HG02852 (cell line): ENCODE measurements around the gene NDUFA11.

Experiments
- ATAC-seq: cut with Tn5 transposase; IDR thresholded peaks from one replicate; pipeline ENCODE4 v1.9.1; 2021; ENCODE audit warnings: mild to moderate bottlenecking, moderate library complexity; ENCODE audit not compliant: unreplicated experiment

Gene NDUFA11

DNA sequence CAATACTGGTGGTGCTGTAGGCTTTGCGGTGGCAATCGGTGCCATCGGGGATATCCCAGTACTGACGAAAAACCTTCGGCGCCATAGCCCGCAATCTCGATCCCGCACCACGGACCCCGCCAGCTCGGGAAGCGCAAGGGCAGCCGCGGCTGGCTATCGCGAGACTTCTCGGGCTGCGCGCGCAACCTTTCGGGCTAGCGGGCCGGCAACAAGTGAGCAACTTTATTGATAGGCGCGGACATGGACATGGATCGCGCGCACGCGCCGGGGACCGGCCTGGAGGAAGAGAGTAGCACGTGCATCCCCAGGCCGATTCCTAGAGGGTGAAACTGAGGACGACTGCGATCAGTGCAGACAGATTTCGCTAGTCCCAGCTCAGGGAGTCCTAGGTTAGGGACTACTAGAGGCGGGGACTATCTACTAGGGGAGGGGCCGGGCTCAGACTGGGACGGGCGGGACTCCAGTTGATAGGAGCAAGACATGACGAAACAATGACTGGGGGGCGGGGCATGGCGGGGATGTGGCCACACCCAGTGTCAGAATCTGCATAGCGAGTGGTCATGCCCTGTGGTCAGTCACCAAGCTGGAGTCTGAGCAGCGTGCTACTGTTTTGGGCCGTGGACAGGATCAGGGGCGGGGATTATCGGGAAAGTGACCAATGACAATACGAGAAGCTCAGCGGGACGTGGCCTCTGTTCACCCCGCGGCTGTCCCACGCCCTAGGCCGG, at the start of gene NDUFA11:
NDUFA11 (minus strand) TSS at position 167 of the 728 bp plus-strand sequence; CDS start at position 85, 82 bp downstream.
- peak; percentile 21 for ATAC-seq

DNA sequence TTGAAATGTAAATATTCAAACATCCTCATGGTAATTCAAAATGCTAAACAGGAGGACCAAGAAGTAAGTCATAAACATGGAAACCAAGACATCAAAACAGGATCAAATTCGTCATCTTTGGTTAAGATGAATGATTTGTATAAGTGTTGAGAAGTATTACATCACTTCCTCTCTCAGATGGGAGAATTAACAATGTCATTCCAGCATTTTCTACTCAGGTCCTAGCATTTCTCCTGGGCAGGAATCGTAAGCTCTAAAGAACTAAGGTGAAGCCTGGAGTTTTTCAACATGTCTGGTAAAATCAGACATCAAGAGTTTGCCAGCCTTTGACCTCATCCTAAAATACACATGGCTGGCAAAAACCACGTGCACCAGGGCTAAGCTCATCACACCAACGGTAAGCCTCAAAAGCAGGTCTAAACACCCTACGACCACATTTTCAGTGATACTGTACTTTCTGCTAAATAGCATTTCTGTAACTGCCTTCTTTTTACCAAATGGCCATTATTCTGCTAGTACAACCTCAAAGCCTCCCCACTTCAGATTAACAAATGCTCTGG, 49.5 kb upstream of the NDUFA11 start:
- ATAC-seq: no peak

DNA sequence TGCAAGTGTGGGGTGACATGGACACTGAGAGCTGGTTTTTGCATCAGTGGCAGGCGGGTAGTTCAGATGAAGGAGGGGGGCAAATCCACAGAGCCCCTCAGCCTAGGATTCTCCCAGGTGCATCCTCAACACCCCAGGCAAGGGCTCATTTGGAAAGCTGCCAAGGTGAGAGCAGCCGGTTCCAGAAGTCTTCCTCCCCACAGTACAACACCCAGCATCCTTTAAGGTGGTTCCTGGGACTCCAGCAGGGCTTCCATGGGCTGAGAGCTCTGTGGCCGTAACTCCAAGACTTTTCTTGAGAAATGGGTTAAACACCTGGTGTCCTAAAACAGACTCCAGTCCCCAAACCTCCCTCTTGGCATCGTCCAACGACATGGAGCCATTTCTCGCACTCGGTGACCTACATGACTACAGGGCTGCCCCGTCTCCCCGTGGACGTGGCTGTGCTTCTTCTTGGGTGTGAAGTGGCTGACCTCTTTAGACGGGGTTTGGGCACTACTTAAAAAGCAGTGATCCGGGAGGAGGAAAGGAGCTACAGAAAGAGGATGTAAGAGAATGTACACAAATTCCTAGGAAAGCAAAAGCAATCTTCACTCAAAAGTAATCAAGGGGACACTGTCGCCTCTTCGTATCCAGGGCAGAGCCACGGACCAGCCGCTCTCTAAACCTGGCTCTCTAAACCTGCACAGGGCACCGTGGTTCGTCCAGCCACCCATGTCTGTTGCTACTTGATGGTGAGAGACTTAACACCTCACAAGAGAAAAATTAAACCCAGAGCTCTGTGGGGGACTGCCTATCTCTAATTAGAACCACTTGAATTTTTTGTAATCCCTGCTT, 48.8 kb upstream of the NDUFA11 start:
- ATAC-seq: no peak

DNA sequence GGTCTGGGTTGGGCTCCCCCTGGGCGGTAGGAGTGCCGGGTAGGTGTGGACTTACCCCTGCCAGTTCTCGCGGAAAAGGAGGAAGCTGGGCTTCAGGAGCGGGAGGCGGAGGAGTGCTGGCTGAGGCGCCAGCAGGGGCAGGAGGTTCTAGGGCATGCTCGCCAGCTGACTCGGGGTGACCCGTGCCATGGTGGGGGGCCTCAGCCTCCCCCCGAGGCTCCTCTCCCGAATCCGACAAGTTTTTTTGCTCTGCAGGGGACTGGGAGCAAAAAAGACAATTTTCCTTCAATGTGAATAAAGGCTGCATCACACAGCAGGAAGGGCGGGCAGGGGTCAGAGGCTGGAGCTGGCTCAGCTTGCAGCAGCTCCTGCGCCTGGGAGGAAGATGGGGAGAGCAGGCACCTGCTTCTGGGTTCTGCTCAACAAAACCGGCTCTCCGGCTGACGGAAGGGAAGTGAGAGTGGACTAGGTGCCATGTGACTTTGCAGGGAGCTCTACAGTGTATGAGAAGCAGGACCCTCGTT, 47.8 kb upstream of the NDUFA11 start:
- ATAC-seq: no peak

DNA sequence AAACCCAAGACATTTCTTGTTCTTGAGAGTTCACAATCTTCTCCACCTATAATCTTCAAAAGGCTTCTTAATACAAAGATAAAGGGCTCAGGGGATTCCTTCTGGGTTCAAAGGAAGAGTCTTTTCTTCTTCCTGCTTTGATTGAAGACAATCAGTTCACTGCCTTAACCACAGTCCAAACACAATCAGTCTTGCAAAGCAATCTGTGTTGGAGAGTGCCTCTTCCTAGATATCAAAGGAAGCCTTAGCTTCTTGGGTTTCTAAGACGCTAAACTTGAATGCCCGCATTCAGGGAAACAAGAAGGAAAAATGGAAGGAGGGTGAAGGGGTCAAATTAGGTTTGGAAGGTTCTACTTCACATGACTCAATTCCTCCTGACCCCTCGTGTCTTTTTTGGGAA, 47.2 kb upstream of the NDUFA11 start:
- no peak for ATAC-seq

DNA sequence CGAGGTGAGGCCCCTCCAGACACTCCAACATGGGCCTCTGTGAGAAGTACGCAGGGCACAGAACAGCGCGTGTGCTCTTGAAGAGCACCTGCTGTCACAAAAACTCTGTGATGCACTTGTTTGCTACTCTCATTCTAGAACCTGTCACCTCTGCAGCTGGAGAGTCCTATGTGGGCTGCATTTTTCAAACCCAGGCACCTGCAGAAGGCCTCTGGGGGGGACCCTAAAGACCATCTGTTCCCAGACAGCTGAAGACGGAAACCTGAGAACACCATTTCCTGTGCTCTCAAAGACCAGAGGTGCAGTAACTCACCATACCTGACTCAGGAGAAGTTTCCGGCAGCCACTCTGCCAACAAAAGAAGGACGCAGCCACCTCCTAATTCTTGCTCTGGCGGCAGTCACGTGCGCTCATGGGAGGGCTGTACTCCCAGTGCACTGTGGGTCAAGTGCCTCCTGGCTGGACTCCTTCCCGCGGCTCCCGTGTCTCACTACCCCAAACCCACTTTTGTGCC, 46.3 kb upstream of the NDUFA11 start:
- ATAC-seq: no peak

DNA sequence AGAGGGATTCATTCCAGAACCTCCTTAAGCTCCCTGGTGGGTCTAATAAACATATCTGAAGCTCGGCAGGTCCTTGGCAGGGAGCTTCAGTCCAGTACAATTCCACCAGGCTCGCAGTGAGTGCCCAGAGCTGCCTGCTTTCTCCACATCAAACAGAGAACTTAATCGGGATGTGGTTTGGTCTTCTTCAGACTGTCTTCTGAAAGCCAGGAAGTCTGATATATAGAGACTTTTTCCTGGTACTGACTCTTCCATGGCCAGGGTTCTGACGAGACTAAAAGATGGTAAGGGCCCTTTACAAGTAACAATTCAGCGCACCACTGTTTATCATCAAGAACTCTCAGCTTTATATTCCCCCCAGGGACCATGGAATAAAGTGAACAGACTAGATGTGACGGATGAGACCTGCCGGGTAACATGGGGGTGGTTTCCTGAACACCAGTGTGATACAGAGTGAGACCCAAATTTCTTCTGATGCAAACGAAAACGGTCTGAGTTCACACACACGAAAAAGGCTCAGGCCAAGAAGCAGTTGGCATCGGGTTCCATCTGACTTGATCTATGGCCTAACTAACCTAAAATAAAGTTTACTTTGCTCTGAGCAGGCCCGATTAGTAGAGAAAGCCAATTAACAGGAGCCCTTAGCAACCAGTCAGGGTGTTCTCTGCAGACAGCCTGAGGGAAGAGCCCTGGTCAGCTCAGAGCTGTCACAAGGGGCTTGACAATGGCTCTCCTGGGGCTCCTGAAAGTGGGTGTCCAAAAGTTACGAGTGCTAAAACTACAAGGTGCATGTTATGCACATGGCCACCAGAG, 45.4 kb upstream of the NDUFA11 start:
- no peak for ATAC-seq

DNA sequence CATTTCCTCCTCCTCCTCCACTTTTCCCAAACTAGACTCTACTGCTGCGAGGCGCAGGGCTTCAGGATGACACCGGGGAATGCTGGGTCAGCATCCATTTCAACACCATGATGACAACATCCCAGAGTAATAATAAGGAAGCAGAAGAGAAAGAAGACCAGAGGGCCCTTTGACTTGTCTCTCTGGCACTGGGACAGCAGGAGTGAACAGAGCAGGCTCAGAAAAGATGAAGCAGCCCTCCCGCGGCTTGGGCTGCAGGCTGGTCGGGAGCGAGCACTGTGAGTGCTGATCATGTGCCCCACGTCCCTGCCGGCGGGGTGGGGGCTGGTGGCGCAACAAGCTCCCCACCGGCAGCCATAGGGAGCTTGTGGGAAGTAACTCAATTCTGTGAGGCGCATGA, 43.8 kb upstream of the NDUFA11 start:
- no peak for ATAC-seq

DNA sequence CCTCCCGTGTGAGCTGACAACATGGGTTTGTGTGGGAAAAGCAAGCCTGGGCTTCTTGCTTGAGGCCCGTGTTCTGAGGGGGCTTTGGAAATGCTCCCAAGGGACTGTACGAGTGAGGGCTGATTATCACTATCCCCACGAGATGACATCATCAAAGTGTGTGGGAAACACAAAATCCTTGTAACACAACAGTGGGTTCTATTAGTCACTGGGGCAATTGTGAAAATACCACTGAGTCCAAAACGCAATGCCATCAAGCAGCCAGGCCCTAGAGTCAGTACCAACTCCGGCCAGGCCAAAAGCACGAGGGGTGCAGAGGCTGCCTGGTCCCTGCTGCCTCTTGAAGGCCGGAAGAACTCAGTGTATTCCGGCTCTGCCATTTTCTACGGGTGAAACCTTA, 40.0 kb upstream of the NDUFA11 start:
- ATAC-seq: no peak

DNA sequence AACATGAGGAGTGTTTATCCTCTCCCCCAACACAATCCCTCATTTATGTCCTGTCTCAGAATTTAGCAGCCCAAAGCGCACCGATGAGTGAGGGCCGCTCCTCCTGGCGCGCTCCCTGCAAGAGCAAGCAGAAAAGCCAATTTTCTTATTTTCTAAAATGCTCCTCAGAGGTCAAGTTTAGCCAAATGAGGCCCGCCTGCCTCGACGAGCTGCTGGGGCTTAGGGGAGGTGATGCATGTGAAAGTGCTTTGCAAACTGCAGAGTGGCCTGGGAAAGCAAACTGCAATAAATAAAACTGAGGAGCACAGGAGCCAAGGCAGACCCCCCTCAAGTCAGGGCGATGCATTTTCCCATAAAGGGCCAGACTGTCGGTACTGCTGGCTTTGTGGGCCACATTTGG, 39.5 kb upstream of the NDUFA11 start:
- no peak for ATAC-seq

DNA sequence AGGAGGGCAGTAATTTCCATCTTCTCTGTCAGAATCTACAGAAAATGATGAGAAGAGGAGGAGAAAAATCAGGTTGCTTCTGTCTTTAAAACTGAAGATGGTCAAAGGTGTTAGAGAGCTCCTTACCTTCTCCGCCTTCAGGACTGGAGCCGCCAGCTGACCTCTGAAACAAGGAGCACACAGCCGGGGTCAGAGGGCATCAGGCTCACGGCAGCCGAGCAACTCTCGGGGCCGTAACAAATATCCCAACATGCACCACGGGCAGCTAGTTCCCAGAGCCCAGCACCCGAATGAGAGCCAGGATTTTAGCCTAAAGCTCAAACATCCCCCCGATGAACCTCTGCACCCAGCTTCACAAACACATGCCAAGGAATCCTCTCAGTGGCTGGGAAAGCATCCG, 38.1 kb upstream of the NDUFA11 start:
- ATAC-seq: no peak

DNA sequence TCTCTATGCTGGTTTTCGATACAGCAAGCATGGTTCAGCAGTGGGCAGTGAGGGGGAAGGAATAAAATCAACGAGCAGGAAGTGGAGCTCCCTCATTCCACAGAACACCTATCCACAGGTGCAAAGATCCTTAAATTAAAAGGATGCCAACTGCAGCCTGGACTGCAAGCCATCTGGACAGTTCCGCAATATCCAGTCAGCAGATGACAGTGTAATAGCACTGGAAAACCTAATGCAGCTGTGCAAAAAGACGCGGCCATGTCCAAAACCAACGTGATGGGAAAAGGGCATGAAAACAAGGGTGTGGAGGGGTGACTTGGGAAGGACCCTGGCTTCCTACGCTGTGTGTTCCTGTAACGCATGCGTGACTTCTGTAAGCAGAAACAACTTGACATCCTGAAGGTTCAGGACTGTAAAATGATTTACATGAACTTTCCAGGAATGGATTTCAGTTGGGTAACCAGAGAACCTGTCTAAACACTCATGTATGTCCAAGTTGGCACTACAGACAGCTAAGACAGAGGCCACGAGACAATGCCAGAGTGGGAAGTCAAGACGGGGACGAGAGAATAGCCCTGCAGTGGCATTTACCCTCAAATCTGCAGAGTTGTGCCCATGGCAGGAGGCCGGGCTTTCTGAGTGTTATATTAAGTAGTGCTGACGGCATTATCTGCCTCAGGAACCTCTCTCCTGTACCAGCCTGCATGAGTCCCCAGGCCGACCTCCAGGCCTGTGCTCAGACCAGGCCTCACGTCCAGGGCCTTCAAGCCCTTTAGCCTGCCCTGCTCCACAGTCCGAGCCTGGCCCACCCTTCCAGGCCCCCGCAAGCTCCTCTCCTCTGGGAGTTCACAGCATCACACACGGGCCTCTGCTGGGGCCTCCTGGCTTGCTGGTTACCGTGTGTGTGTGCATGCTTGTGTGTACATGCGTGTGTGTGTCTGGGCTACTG, 36.9 kb upstream of the NDUFA11 start:
- no peak for ATAC-seq

DNA sequence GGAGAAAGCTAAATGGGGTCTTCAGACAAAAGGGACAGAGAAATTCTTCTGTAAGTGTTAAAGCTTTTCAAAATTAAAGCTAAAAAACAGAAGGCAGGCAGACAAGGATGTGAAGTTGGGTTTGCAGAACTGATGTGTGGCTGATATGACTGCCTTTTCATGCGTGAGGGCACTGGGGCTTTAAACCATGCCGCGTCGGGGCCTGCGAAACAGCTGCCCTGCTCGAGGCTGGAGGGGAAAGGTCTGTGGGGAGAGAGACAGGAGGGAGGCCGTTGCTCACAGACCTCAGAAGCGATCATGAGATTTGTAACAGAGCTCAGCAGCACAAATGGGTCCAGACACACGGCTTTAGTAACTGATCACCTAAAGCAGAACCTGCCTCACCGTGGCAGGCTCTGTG, 34.0 kb upstream of the NDUFA11 start:
- ATAC-seq: no peak

DNA sequence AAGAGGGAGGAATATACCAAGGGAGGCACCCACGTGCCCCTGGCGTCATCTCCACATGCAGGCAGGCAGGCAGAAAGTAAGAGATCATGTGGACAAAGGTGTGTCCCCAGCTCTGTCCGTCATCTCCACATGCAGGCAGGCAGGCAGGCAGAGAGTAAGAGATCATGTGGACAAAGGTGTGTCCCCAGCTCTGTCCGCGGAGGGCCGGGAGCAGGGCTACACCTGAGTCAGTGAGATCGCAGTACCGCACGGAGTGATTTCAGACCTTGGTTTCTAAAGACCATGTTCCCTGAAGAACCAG, 32.7 kb upstream of the NDUFA11 start:
- ATAC-seq: no peak

DNA sequence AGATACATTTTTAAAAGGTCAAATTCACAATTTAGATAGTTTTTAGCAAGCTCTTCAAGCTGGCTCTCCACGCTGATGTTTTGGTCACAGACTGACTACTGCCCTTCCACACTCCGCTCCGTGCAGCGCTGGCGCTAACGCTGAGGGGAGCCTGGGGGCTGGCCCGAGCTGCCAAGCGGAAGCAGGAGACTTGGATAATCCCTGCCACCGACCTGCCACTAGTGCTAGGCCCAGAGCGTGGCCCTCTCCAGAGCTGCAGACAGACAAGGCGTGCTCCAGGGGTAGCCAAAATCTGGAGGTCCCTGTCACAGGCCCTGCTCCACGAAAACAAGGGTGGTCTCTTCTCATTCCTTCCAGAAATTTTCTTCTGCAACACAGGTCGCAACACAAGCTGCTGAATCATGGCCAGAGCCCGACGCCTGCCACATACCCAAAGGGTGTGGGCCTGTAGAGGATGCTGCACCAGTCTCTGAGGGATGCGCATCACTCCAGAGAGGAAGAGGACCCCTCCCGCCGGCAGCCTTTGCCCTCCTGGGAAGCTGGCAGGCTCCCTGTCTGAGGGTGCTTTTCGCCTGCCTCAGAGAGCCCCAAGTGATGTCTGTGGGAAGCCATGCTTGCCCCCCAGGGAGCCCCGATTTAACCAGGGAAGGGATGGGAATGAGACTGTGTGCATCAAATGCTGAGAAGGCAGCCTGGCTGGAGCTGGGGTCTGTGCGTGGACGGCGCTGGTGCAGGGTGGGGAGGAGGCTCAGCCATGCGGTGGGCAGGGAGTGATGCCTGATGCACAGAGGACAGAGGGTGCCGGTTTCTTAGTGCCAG, 32.1 kb upstream of the NDUFA11 start:
- ATAC-seq: no peak

DNA sequence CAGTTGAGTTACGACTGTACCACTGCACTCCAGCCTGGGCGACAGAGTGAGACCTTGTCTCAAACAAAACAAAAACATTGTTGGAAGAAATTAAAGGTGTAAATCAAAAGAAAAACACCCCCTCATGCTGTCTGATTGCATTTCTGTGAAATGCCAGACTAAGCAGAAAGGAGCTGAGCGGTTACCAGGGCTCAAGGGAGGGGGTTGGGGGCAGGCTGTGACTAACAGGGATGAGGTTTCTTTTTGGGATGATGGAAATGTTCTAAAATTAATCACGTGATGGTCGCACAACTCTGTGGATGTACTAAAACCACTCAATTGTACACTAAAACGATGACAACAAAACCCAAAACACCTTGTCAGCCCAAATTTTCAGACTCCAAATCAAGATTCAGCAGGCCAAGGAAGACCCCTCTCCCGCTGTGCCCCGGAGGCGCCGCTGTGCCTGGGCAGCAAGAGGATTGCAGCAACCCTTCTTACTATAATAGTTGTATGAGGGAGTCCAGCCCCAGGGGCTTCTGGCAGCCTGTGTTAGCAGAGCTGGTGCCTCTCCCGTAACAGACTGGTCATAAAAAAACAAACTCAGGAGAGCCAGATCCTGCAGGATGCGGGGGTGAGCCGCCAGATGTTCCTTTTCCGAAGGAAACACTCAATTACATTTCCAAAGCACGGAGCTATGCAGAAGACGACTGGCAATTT, 31.3 kb upstream of the NDUFA11 start:
- ATAC-seq: no peak

DNA sequence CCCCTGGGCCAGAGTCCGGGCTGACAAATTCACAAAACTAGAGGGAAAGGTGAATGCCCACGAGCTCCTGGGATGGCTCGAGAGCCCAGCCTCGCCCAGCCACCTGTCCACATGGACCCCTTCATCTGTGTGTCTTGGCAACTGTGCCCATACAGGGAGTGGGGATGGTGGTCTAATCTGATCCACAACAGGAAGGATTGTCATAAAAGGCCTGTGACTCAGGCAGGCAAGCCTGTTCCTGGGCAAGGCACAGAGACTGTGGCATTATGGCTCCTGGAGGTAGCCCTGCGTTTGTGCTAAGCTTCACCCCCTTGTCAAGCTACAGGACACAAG, 30.4 kb upstream of the NDUFA11 start:
- no peak for ATAC-seq

DNA sequence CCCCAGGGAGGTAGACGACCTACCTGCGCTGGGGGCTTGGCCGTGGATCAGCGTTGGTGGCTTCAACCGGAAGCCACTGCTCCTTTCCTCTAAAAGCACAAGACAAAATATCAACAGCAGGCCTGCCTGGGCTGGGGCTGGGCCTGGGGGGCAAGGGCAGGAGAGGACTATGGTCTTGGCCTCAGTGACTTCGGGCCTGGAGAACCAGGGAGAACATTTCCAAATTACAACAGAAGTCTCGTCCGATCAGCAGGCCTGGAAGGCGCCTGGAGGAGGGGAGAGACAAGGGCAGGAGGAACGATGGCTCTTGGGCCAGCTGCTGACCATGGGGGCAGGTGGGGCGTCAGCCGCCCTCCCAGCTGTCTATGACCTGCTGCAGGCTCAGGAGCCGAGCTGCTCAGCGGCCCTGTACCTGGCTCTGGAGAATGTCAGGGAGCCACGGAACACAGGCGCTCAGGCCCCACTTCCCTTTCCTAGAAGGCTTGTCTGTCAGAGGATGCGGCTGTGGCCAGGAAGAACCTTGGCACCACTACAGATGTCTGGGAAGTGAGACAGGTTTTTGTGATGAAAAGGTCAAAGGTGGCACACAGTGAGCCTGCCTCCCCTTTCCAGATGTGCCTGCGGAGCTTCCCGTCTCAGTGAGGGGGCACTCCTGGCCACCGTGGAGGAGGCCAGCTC, 29.9 kb upstream of the NDUFA11 start:
- ATAC-seq: no peak
